NCI-H460 (cell line): ENCODE data around the gene SLC38A4. TPM values are rescaled to one million over a fixed set of nuclear protein-coding genes. Genes with fewer than 3 reads are reported as not detected.

Experiments used
- DNase-seq: peaks from one replicate; pipeline ENCODE4 v3.0.0-alpha.2; 2016; ENCODE audit warnings: low read depth; ENCODE audit errors: extremely low read depth
- total RNA-seq: library from RNA; depleted of rRNA; stranded (reverse); fragments of >200 nt; shearing (Covaris generic); gene quantifications from 2 replicates; pipeline ENCODE4 v1.2.3, GENCODE V29; 2014

Gene SLC38A4
- total RNA-seq, 1 experiment from 2014 or later: 0.12 TPM

- no peak for DNase-seq
These were observed 10.0 kb downstream of the SLC38A4 start for GRCh38 chr12:46815809-46816208.

GRCh38 chr12:46814143-46814542 is 11.7 kb downstream of the SLC38A4 start:
- no peak for DNase-seq

GRCh38 chr12:46811185-46811584 is 14.6 kb downstream of the SLC38A4 start:
- DNase-seq: no peak

GRCh38 chr12:46808955-46809697 is 16.7 kb downstream of the SLC38A4 start:
- DNase-seq: no peak

- no peak for DNase-seq
These were observed 17.5 kb downstream of the SLC38A4 start for GRCh38 chr12:46808317-46808716.

- no peak for DNase-seq
These were observed 21.7 kb downstream of the SLC38A4 start for GRCh38 chr12:46804054-46804453.

GRCh38 chr12:46803517-46803916 is 22.3 kb downstream of the SLC38A4 start:
- DNase-seq: no peak

- DNase-seq: no peak
These were observed 24.5 kb downstream of the SLC38A4 start for GRCh38 chr12:46801293-46801692.

- no peak for DNase-seq
These were observed 25.6 kb downstream of the SLC38A4 start for GRCh38 chr12:46800160-46800559.

GRCh38 chr12:46798648-46799047 is 27.1 kb downstream of the SLC38A4 start:
- DNase-seq: no peak

GRCh38 chr12:46798056-46798455 is 27.7 kb downstream of the SLC38A4 start:
- no peak for DNase-seq

GRCh38 chr12:46795988-46796387 is 29.8 kb downstream of the SLC38A4 start:
- DNase-seq: no peak

GRCh38 chr12:46794593-46795190 is 31.1 kb downstream of the SLC38A4 start:
- DNase-seq: no peak

- no peak for DNase-seq
These were observed 32.9 kb downstream of the SLC38A4 start for GRCh38 chr12:46792925-46793324.

GRCh38 chr12:46790066-46790465 is 35.7 kb downstream of the SLC38A4 start:
- no peak for DNase-seq

GRCh38 chr12:46788072-46788887 is 37.5 kb downstream of the SLC38A4 start:
- no peak for DNase-seq

- no peak for DNase-seq
These were observed 38.2 kb downstream of the SLC38A4 start for GRCh38 chr12:46787496-46788055.

GRCh38 chr12:46786774-46787173 is 39.0 kb downstream of the SLC38A4 start:
- peak; percentile 50 for DNase-seq

- DNase-seq: no peak
These were observed 40.4 kb downstream of the SLC38A4 start for GRCh38 chr12:46785382-46785781.

GRCh38 chr12:46783871-46784270 is 41.9 kb downstream of the SLC38A4 start:
- no peak for DNase-seq

- DNase-seq: no peak
These were observed 45.9 kb downstream of the SLC38A4 start for GRCh38 chr12:46779879-46780278.
